ENCODE measurements around the gene CDK4. TPM values are rescaled to one million over a fixed set of nuclear protein-coding genes. Genes with fewer than 3 reads are reported as not detected.

The CDK4 gene
- total RNA-seq, 2 experiments from 2014 or later = 87.7 to 88.6 TPM

DNA sequence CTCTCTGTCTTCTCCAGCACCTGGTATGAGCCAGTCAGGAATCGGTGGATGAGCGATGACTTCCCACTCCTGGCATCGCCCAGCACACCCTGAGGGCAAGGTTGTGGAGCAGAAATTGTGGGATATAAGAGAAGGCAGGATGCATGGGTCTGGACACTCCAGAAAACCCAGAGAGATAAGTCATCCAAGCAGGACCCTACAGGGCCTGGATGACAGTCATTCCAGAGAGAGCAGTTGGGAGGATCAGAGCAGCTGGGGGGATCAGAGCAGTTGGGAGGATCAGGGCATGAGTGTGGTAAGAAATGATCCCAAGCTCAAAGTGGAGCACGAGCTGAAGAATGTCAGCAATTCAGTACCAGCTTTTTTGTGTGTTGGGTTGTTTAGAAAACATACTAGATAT lies 17.5 kb downstream of the CDK4 start:
- Mint-ChIP-seq H3K27ac (no peak overlapping the region), H3K4me3 (no peak overlapping the region), H3K36me3 (ENCODE audit: low read depth) (peaks cover 74% of the 10 kb centered on the region), H3K4me1 (peaks cover 18% of the 10 kb centered on the region), H3K27me3 (no peaks in the 10 kb centered on the region), H3K9me3 (no peaks in the 10 kb centered on the region)
- DNase-seq = no peak
- ChIA-PET POLR2A (interaction anchor here (1.4 kb wide), 1 partner anchor 15 kb away, joined by 6 read pairs; no protein-coding TSS in a partner anchor), CTCF (no interaction called here)

DNA sequence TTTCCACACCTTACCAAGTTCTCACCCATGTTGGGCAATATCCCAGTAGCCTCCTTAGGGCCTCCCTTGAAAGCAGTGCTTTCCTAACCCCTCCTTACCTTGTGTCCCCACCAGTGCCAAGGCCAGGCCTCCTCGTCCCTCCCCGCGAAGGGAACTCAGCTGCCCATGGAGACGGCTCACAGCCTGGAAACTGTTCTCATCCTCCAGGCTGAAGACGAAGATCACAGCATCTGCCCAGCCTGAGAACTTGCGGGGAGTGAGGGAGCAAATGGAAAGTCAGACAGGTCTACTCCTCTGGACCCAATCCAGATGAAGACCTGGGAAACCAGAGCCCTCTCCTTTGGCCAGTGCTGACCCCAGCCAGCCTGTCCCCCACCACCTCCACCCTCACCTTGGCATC lies 18.2 kb downstream of the CDK4 start:
- POLR2A ChIA-PET = interaction anchor here (3.2 kb wide), 1 partner anchor 11 kb away, joined by 11 read pairs; no protein-coding TSS in a partner anchor
- Mint-ChIP-seq H3K27ac (no peak overlapping the region), H3K9me3 (no peaks in the 10 kb centered on the region), H3K36me3 (ENCODE audit: low read depth) (peaks cover 73% of the 10 kb centered on the region), H3K27me3 (no peaks in the 10 kb centered on the region), H3K4me1 (peaks cover 12% of the 10 kb centered on the region), H3K4me3 (no peak overlapping the region)
- CTCF ChIA-PET = no interaction called here
- DNase-seq = no peak

DNA sequence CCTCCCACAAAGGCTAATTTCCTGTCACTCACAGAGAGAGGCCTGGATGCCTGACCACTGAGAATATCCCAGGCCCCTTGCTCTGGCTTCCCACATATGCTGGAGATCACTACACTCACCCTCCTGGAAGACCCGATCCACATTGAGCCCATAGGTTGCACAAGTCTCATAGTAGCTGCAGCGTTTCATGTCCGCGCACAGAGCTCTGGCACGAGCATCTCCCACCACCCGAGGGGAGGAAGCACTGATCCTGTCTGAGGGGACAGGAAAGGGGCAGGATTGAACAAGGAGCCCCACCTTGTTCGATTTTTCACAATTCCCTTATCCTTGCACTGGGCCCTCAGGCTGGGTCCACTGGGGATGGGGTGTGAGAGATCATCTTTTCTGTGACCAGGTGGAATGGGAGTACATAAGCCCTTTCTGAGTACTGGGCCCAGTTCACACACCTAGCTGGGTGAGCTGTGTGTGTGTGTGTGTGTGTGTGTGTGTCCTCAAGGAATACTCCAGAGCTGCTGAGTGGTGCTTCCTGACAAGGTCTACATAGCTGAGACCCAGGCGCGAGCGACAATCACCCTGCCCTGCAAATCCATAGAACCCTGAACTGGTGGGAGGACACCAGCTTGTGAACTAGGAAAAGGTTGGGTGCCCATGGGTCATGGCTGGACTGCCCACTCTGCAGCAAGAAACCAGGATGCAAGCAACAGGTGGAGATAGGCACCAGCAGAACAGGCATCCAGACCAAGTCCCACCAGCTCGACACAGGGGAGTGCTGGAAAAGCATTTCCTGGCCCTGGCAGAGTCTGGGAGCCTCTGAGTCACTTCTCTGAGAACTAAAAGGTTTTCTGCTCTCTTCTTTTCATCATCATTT lies 19.1 kb downstream of the CDK4 start:
- H3K4me1 Mint-ChIP-seq = peaks cover 10% of the 10 kb centered on the region
- H3K27ac Mint-ChIP-seq = peak overlapping the region; percentile 23
- no peaks in the 10 kb centered on the region for H3K27me3 Mint-ChIP-seq
- H3K4me3 Mint-ChIP-seq = no peak overlapping the region
- H3K9me3 Mint-ChIP-seq = no peaks in the 10 kb centered on the region
- H3K36me3 Mint-ChIP-seq (ENCODE audit: low read depth) = peaks cover 78% of the 10 kb centered on the region
- ChIA-PET POLR2A (interaction anchor here (1.2 to 5.2 kb wide), 3 partner anchors 8 to 12 kb away, joined by 4 to 25 read pairs (median 11); no protein-coding TSS in a partner anchor), CTCF (no interaction called here)
- no peak for DNase-seq

DNA sequence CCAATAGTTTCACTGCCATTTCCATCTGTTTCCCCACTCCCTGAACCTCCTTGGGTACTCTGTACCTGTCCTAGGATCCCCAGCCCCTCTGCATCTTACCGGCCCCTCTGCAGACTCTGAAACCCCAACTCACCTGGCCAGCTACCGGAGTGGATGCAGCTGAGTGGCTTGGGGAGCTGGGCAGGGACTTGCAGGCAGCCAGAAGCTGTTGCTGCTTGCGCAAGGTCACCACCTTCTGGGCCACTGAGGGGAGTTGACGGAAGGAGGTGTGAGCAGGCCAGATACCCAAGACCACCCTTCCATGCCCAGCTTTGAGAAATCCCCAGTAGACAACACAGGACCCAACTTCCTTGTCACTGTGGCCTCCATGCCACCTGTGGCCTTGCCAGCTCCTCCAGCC lies 19.8 kb downstream of the CDK4 start:
- Mint-ChIP-seq H3K4me3 (no peak overlapping the region), H3K9me3 (no peaks in the 10 kb centered on the region), H3K27me3 (no peaks in the 10 kb centered on the region), H3K27ac (no peak overlapping the region), H3K36me3 (ENCODE audit: low read depth) (peaks cover 84% of the 10 kb centered on the region), H3K4me1 (peaks cover 10% of the 10 kb centered on the region)
- ChIA-PET POLR2A (interaction anchor here (1.2 to 5.2 kb wide), 3 partner anchors 9 to 11 kb away, joined by 4 to 25 read pairs (median 11); no protein-coding TSS in a partner anchor), CTCF (no interaction called here)
- DNase-seq = no peak

- CTCF ChIA-PET = no interaction called here
Observed at GRCh38 chr12:57731411-57732080, 20.6 kb downstream of the CDK4 start.

DNA sequence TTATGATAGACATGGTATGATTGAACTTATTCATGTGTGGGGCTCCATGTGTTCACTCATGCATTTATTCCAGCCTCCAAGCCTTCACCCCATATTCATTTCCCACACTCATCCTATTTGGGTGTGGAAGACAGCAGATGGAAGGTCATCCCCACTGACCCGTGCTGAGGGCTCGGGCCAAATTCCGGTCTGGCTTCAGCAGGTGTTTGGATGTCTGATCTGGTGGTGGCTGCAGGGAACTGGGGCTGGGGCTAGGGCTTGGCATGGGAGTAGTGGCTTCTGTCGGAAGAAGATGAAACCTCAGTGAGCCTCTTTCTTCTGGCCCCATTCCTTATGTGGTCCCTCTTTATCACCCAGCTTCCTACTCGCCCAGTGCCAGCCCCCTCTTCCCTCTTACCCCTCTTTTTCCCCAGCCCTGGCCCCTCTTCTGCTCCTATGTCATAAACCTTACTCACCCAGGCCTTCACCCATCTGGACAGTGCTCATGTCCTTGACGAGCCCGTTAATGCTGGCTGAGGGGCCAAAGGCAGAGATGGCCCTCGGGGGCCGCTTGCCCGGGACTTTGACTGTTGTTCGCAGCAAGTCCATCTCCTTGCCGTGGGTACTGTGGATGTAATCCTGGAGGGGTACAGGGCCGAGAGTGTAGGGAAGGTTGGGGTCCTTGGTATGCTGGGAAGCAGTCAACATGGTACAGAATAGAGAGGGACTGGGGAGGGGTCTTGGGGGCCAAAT lies 21.6 kb downstream of the CDK4 start:
- peaks cover 3% of the 10 kb centered on the region for H3K4me1 Mint-ChIP-seq
- ChIA-PET POLR2A (interaction anchor here (1.5 to 5.2 kb wide), 4 partner anchors 7 to 14 kb away, joined by 4 to 25 read pairs (median 8); partner anchors contain the start of gene TSPAN31), CTCF (no interaction called here)
- no peaks in the 10 kb centered on the region for H3K27me3 Mint-ChIP-seq
- H3K9me3 Mint-ChIP-seq = no peaks in the 10 kb centered on the region
- H3K4me3 Mint-ChIP-seq = no peak overlapping the region
- no peak for DNase-seq
- H3K36me3 Mint-ChIP-seq (ENCODE audit: low read depth) = peaks cover 84% of the 10 kb centered on the region
- no peak overlapping the region for H3K27ac Mint-ChIP-seq

More at GRCh38 chr12:57731411-57732080, 20.6 kb downstream of the CDK4 start:
- Mint-ChIP-seq H3K36me3 (ENCODE audit: low read depth) (peaks cover 84% of the 10 kb centered on the region), H3K27me3 (no peaks in the 10 kb centered on the region), H3K27ac (no peak overlapping the region), H3K4me3 (no peak overlapping the region), H3K9me3 (no peaks in the 10 kb centered on the region), H3K4me1 (peaks cover 6% of the 10 kb centered on the region)
- POLR2A ChIA-PET = interaction anchor here (0.7 to 5.2 kb wide), 3 partner anchors 8 to 37 kb away, joined by 3 to 25 read pairs (median 11); partner anchors contain the start of gene OS9
- no peak for DNase-seq

DNA sequence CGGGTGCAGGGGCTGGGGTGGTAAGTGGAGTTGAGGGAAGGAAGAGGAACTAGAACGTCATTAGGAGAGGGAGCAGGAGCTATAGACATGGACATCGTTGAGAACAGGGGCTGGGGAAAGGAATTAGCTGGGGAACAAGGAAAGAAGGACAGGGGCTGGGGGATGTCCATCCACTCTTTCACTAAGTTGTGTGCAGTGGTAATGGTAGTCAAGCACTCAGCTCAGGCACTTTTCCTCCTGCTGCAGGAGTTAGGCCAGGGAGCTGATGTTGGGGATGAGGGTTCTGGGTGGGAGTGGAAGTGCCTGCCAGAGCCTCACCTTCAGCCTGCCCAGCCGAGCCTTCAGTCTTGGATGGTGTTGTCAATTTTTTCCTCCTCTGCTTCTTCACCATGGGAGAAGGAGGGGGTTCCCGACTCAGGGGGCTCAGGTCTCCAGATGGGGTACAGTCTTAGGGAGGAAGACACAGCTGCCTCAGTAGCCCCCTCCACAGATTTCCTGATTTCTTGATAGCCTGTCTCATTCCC lies 22.7 kb downstream of the CDK4 start:
- no peak overlapping the region for H3K4me3 Mint-ChIP-seq
- H3K27me3 Mint-ChIP-seq = no peaks in the 10 kb centered on the region
- peaks cover 2% of the 10 kb centered on the region for H3K4me1 Mint-ChIP-seq
- H3K36me3 Mint-ChIP-seq (ENCODE audit: low read depth) = peaks cover 82% of the 10 kb centered on the region
- ChIA-PET POLR2A (interaction anchor here (0.9 to 5.2 kb wide), 4 partner anchors 8 to 129 kb away, joined by 3 to 25 read pairs (median 4); partner anchors contain the start of gene TSPAN31), CTCF (interaction anchor here (0.9 kb wide), 1 partner anchor 12 kb away, joined by 4 read pairs; no protein-coding TSS in a partner anchor)
- no peak for DNase-seq
- H3K27ac Mint-ChIP-seq = no peak overlapping the region
- H3K9me3 Mint-ChIP-seq = no peaks in the 10 kb centered on the region

GRCh38 chr12:57727758-57728395 lies 24.2 kb downstream of the CDK4 start:
- peaks cover 72% of the 10 kb centered on the region for H3K36me3 Mint-ChIP-seq (ENCODE audit: low read depth)

DNA sequence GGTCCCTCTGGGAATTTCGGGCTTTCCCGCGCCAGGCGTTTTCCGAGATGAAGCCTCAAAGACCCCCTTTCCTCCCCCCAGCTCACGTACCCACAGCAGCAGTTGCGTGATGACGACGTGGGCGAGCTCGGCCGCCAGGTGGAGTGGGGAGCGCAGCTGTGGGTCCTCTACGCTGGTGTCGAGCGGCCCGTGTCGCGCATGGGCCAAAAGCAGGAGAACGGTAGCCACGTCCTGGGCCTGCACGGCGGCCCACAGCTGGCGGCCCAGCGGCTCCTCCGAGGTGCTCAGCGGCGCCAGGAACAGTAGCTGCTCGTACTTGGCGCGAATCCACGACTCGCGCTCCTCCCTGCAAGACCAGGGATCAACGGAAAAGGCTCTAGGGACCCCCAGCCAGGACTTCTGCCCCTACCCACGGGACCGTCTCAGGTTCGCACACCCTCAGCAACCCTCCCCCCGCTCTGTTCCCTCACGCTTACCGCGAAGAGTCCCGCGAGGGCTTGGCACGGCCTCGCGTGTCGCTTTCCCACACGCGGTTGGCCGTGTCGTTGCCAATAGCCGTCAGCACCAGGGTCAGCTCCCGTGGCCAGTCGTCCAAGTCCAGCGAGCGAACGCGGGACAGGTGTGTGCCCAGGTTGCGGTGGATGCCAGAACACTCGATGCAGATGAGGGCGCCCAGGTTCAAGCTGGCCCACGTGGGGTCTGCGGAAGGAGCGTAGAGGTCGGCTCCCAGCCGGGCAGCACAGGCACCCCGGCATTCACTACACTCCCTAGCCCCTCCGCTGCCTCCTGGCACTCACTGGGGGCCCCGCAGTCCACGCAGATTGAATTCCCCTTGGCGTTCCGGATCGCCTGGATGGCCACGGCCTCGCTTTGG lies 25.0 kb downstream of the CDK4 start:
- POLR2A ChIA-PET = interaction anchor here (1.0 kb wide), 1 partner anchor 18 kb away, joined by 3 read pairs; the partner anchor contains the start of gene TSPAN31
- Mint-ChIP-seq H3K4me3 (no peak overlapping the region), H3K4me1 (peaks cover 2% of the 10 kb centered on the region), H3K27ac (no peak overlapping the region), H3K9me3 (no peaks in the 10 kb centered on the region), H3K27me3 (no peaks in the 10 kb centered on the region), H3K36me3 (ENCODE audit: low read depth) (peaks cover 65% of the 10 kb centered on the region)
- CTCF ChIA-PET = interaction anchor here (1.9 kb wide), 1 partner anchor 14 kb away, joined by 10 read pairs; no protein-coding TSS in a partner anchor
- peak; percentile 16 for DNase-seq

More at GRCh38 chr12:57727758-57728395, 24.2 kb downstream of the CDK4 start:
- Mint-ChIP-seq H3K9me3 (no peaks in the 10 kb centered on the region), H3K27me3 (no peaks in the 10 kb centered on the region), H3K4me3 (no peak overlapping the region), H3K4me1 (peaks cover 2% of the 10 kb centered on the region), H3K27ac (no peak overlapping the region)
- DNase-seq = peak; percentile 15
- ChIA-PET CTCF (no interaction called here), POLR2A (interaction anchor here (5.2 kb wide), 1 partner anchor 13 kb away, joined by 25 read pairs; no protein-coding TSS in a partner anchor)

GRCh38 chr12:57726151-57726883 lies 25.8 kb downstream of the CDK4 start:
- no peak for DNase-seq
- Mint-ChIP-seq H3K27ac (no peak overlapping the region), H3K36me3 (ENCODE audit: low read depth) (peaks cover 63% of the 10 kb centered on the region), H3K4me1 (peaks cover 2% of the 10 kb centered on the region), H3K9me3 (no peaks in the 10 kb centered on the region), H3K27me3 (no peaks in the 10 kb centered on the region), H3K4me3 (no peak overlapping the region)
- ChIA-PET CTCF (interaction anchor here (0.9 to 1.9 kb wide), 3 partner anchors 15 to 177 kb away, joined by 3 to 10 read pairs (median 4); no protein-coding TSS in a partner anchor), POLR2A (interaction anchor here (1.0 to 1.1 kb wide), 2 partner anchors 15 to 19 kb away, joined by 3 read pairs; partner anchors contain the start of gene TSPAN31)

GRCh38 chr12:57725851-57726150 lies 26.3 kb downstream of the CDK4 start:
- Mint-ChIP-seq H3K27ac (no peak overlapping the region), H3K27me3 (no peaks in the 10 kb centered on the region), H3K4me3 (no peak overlapping the region), H3K36me3 (ENCODE audit: low read depth) (peaks cover 61% of the 10 kb centered on the region), H3K4me1 (peaks cover 2% of the 10 kb centered on the region), H3K9me3 (no peaks in the 10 kb centered on the region)
- DNase-seq = no peak
- ChIA-PET POLR2A (interaction anchor here (1.0 to 1.1 kb wide), 2 partner anchors 16 to 19 kb away, joined by 3 read pairs; partner anchors contain the start of gene TSPAN31), CTCF (interaction anchor here (0.9 to 1.9 kb wide), 3 partner anchors 16 to 177 kb away, joined by 3 to 10 read pairs (median 4); no protein-coding TSS in a partner anchor)

Data from activated CD4-positive, alpha-beta memory T cell treated with anti-CD3 and anti-CD28 coated beads, Interleukin-2, amount 10 ng/mL, durations not matched to agents 7 days and 5 days (primary cell).